ENCODE results near the gene BOD1. TPM values are rescaled to one million over a fixed set of nuclear protein-coding genes. Genes with fewer than 3 reads are reported as not detected.
"Not testable (repeated sequence)": the region's sequence is repeated elsewhere in the genome, so short reads cannot be mapped to it uniquely, and the experiment has no call there.

Gene BOD1
- total RNA-seq, 1 donor from 2014 or later = 40.9 TPM

- no peak for TF ChIP-seq CTCF (IDR thresholded peaks at IDR 0.05)
- no peak for ATAC-seq
- Histone ChIP-seq H3K27ac (no peak overlapping the region), H3K4me3 (no peak overlapping the region), H3K27me3 (no peaks in the 10 kb centered on the region), H3K9me3 (peaks cover 12% of the 10 kb centered on the region), H3K4me1 (no peaks in the 10 kb centered on the region), H3K36me3 (no peaks in the 10 kb centered on the region)
- intact Hi-C loops (cut with DNase I) = no loop called here
- DNase-seq = no peak
Measured at GRCh38 chr5:173595841-173596240, 20.6 kb downstream of the BOD1 start.

GRCh38 chr5:173594061-173594460 is 22.4 kb downstream of the BOD1 start:
- peaks cover 4% of the 10 kb centered on the region for H3K4me1 ChIP-seq
- no peak overlapping the region for H3K4me3 ChIP-seq
- H3K27ac ChIP-seq = no peak overlapping the region
- H3K27me3 ChIP-seq = no peaks in the 10 kb centered on the region
- peaks cover 12% of the 10 kb centered on the region for H3K9me3 ChIP-seq
- DNase-seq (no peak), ATAC-seq (no peak)
- H3K36me3 ChIP-seq = no peaks in the 10 kb centered on the region
- intact Hi-C loops (cut with DNase I) = no loop called here
- TF ChIP-seq CTCF (IDR thresholded peaks at IDR 0.05) = no peak

- H3K27me3 ChIP-seq = no peaks in the 10 kb centered on the region
- no peak for DNase-seq
- intact Hi-C loops (cut with DNase I) = no loop called here
- ATAC-seq = no peak
- H3K36me3 ChIP-seq = no peaks in the 10 kb centered on the region
- peaks cover 4% of the 10 kb centered on the region for H3K4me1 ChIP-seq
- H3K27ac ChIP-seq = no peak overlapping the region
- H3K4me3 ChIP-seq = no peak overlapping the region
- peak; percentile 36 for TF ChIP-seq CTCF (IDR thresholded peaks at IDR 0.05)
- peaks cover 12% of the 10 kb centered on the region for H3K9me3 ChIP-seq
Measured at GRCh38 chr5:173592050-173592669, 24.3 kb downstream of the BOD1 start.

- no peak overlapping the region for H3K27ac ChIP-seq
- intact Hi-C loops (cut with DNase I) = no loop called here
Measured at GRCh38 chr5:173591056-173591514, 25.4 kb downstream of the BOD1 start.

GRCh38 chr5:173590436-173591055 is 25.9 kb downstream of the BOD1 start:
- Histone ChIP-seq H3K36me3 (no peaks in the 10 kb centered on the region), H3K27ac (no peak overlapping the region), H3K27me3 (no peaks in the 10 kb centered on the region), H3K9me3 (peaks cover 18% of the 10 kb centered on the region), H3K4me3 (no peak overlapping the region), H3K4me1 (peaks cover 4% of the 10 kb centered on the region)
- no peak for TF ChIP-seq CTCF (IDR thresholded peaks at IDR 0.05)
- intact Hi-C loops (cut with DNase I) = no loop called here
- no peak for DNase-seq
- no peak for ATAC-seq

More at GRCh38 chr5:173591056-173591514, 25.4 kb downstream of the BOD1 start:
- H3K4me1 ChIP-seq = peaks cover 4% of the 10 kb centered on the region
- ATAC-seq = no peak
- no peak for DNase-seq
- peaks cover 18% of the 10 kb centered on the region for H3K9me3 ChIP-seq
- H3K4me3 ChIP-seq = no peak overlapping the region
- TF ChIP-seq CTCF (IDR thresholded peaks at IDR 0.05) = no peak
- no peaks in the 10 kb centered on the region for H3K27me3 ChIP-seq
- no peaks in the 10 kb centered on the region for H3K36me3 ChIP-seq

- H3K4me3 ChIP-seq; DNase-seq; H3K9me3 ChIP-seq; H3K27ac ChIP-seq; H3K27me3 ChIP-seq; ATAC-seq; intact Hi-C loops (cut with DNase I); H3K36me3 ChIP-seq; H3K4me1 ChIP-seq: not testable (repeated sequence)
Measured at GRCh38 chr5:173586133-173586532, 30.3 kb downstream of the BOD1 start.
